ENCODE results near the gene PRPF40A.

The PRPF40A gene

DNA sequence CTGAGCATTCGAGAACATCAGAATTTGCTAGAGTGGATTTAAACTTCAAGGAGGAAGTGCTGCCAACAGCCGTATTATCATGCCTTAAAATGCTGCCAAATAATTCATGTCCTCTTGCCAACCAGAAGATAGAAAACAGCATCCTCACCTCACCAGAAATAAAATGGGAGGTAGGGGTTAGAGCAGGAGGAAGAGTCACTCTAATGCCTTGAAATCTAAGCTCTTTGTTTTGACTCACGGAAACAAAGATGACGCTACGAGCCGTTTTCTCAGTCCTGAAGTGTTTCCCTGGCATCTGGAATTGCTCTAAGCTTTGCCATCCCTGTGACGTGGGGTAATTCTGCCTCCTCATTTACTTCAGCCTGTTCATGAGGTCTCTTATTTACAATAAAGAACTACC is 97.1 kb downstream of the PRPF40A start:
- Histone ChIP-seq H3K27ac (ENCODE audit: low read depth, low read length, poor library complexity, severe bottlenecking) (no peak overlapping the region), H3K9me2 (ENCODE audit: low read depth, low read length) (no peaks in the 10 kb centered on the region), H3K4me3 (ENCODE audit: low read depth, low read length, poor library complexity, severe bottlenecking) (no peak overlapping the region), H3K27me3 (ENCODE audit: insufficient read depth, low read length) (no peaks in the 10 kb centered on the region), H2AFZ (ENCODE audit: low read length) (no peak overlapping the region), H3K79me2 (ENCODE audit: insufficient read depth, low read length) (no peaks in the 10 kb centered on the region), H4K20me1 (ENCODE audit: insufficient read depth, low read length) (no peaks in the 10 kb centered on the region), H3F3A (ENCODE audit: insufficient read depth, low read length) (no peaks in the 10 kb centered on the region), H3K4me1 (ENCODE audit: insufficient read depth, low read length, severe bottlenecking) (no peaks in the 10 kb centered on the region), H3K36me3 (ENCODE audit: insufficient read depth, low read length) (no peaks in the 10 kb centered on the region), H3K9me3 (ENCODE audit: low read length) (no peaks in the 10 kb centered on the region), H3K9ac (ENCODE audit: low read length) (no peak overlapping the region), H3K4me2 (ENCODE audit: low read length) (no peak overlapping the region)
- TF ChIP-seq, protein P1, sequence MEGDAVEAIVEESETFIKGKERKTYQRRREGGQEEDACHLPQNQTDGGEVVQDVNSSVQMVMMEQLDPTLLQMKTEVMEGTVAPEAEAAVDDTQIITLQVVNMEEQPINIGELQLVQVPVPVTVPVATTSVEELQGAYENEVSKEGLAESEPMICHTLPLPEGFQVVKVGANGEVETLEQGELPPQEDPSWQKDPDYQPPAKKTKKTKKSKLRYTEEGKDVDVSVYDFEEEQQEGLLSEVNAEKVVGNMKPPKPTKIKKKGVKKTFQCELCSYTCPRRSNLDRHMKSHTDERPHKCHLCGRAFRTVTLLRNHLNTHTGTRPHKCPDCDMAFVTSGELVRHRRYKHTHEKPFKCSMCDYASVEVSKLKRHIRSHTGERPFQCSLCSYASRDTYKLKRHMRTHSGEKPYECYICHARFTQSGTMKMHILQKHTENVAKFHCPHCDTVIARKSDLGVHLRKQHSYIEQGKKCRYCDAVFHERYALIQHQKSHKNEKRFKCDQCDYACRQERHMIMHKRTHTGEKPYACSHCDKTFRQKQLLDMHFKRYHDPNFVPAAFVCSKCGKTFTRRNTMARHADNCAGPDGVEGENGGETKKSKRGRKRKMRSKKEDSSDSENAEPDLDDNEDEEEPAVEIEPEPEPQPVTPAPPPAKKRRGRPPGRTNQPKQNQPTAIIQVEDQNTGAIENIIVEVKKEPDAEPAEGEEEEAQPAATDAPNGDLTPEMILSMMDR (IDR thresholded peaks at IDR 0.05; ENCODE audit: low read length), result no peak
- TF ChIP-seq EZH2 (IDR thresholded peaks at IDR 0.05; ENCODE audit: borderline replicate concordance, low read length), result no peak

DNA sequence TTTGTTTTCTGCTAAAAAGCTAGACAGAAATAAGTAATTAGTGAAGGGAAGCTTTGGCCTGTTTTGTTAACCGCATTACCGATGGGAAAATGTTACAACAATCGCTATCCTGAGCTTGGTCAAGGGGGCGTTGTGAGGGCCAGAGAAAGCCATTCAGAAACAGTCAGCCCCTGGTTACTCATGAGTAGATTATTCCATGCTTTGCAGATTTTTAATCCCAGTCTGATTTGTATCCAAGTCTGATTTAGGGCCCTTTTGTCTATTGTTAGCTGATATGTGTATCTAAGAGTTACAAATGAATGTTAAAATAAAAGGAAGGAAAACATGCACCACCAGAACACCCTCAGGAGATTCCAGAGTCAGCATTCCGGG is 99.1 kb downstream of the PRPF40A start:
- Histone ChIP-seq H3K9ac (ENCODE audit: low read length) (no peak overlapping the region), H3K9me3 (ENCODE audit: low read length) (no peaks in the 10 kb centered on the region), H3K27me3 (ENCODE audit: insufficient read depth, low read length) (no peaks in the 10 kb centered on the region), H3K4me1 (ENCODE audit: insufficient read depth, low read length, severe bottlenecking) (no peaks in the 10 kb centered on the region), H3K4me3 (ENCODE audit: low read depth, low read length, poor library complexity, severe bottlenecking) (no peak overlapping the region), H3K79me2 (ENCODE audit: insufficient read depth, low read length) (no peaks in the 10 kb centered on the region), H3K9me2 (ENCODE audit: low read depth, low read length) (no peaks in the 10 kb centered on the region), H3F3A (ENCODE audit: insufficient read depth, low read length) (no peaks in the 10 kb centered on the region), H3K4me2 (ENCODE audit: low read length) (no peak overlapping the region), H3K36me3 (ENCODE audit: insufficient read depth, low read length) (no peaks in the 10 kb centered on the region), H2AFZ (ENCODE audit: low read length) (no peak overlapping the region), H4K20me1 (ENCODE audit: insufficient read depth, low read length) (no peaks in the 10 kb centered on the region), H3K27ac (ENCODE audit: low read depth, low read length, poor library complexity, severe bottlenecking) (no peak overlapping the region)
- TF ChIP-seq, protein P1 (IDR thresholded peaks at IDR 0.05; ENCODE audit: low read length), result no peak
- TF ChIP-seq EZH2 (IDR thresholded peaks at IDR 0.05; ENCODE audit: borderline replicate concordance, low read length), result no peak

DNA sequence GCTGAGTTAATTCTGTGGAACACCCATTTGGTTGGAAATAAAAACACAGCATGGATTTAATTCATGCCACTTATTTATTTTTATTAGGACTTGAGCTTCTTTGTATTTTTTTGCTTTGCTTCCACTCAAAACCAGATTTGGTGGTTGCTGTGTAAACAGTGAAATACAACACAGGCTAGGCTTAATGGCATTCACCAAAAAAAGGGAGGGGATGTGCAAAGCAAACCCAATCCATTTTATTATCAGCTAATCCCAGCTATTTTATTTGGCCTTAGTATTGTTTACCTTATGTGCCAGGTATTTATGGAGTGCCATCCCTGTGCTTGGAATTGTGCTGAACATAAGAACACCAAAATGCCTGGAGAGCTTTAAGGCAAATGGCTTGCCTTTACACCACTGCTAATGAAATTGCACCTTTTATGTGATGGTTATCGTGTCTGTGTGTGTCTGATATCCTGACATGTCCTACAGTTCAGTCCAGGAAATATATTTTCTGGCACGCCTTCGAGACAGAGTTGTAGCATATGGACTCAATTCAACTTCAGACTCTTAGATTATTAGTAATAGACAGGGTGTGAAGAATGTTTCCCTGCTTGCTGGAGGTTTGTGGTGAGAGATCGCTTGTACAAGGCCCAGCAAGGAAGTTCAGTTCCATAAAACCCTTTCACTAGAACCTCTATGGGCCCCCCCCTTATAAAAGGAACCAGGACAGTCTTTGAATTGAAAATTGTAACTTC is 99.6 kb downstream of the PRPF40A start:
- Histone ChIP-seq H3F3A (ENCODE audit: insufficient read depth, low read length) (no peaks in the 10 kb centered on the region), H4K20me1 (ENCODE audit: insufficient read depth, low read length) (no peaks in the 10 kb centered on the region), H3K9me2 (ENCODE audit: low read depth, low read length) (no peaks in the 10 kb centered on the region), H3K9ac (ENCODE audit: low read length) (no peak overlapping the region), H3K4me3 (ENCODE audit: low read depth, low read length, poor library complexity, severe bottlenecking) (no peak overlapping the region), H3K27me3 (ENCODE audit: insufficient read depth, low read length) (no peaks in the 10 kb centered on the region), H3K79me2 (ENCODE audit: insufficient read depth, low read length) (no peaks in the 10 kb centered on the region), H3K4me2 (ENCODE audit: low read length) (no peak overlapping the region), H3K4me1 (ENCODE audit: insufficient read depth, low read length, severe bottlenecking) (no peaks in the 10 kb centered on the region), H3K9me3 (ENCODE audit: low read length) (no peaks in the 10 kb centered on the region), H3K36me3 (ENCODE audit: insufficient read depth, low read length) (no peaks in the 10 kb centered on the region), H2AFZ (ENCODE audit: low read length) (no peak overlapping the region), H3K27ac (ENCODE audit: low read depth, low read length, poor library complexity, severe bottlenecking) (no peak overlapping the region)
- TF ChIP-seq EZH2 (IDR thresholded peaks at IDR 0.05; ENCODE audit: borderline replicate concordance, low read length), result no peak
- TF ChIP-seq, protein P1 (IDR thresholded peaks at IDR 0.05; ENCODE audit: low read length), result no peak
